Muscle of leg (tissue), 11 donors: Measurements from ENCODE around the gene FAAH2. TPM values are rescaled to one million over a fixed set of nuclear protein-coding genes. Genes with fewer than 3 reads are reported as not detected.
A peak's percentile ranks its signal among the peaks of the same experiment; 100 is the strongest.
"Not testable (repeated sequence)": the region's sequence is repeated elsewhere in the genome, so short reads cannot be mapped to it uniquely, and the experiment has no call there.

ENCODE experiments used
- DNase-seq: peaks from one replicate; pipeline ENCODE4 v3.0.0; 2013
- H3K27ac ChIP-seq: one replicate; pipeline ENCODE4 v1.5.1; 2013; ENCODE audit warnings: mild to moderate bottlenecking, low read length, control low read depth
- H3K27me3 ChIP-seq: one replicate; pipeline ENCODE4 v1.6.1; 2013; ENCODE audit warnings: low read length; ENCODE audit not compliant: control insufficient read depth, insufficient read depth
- H3K36me3 ChIP-seq: one replicate; pipeline ENCODE4 v1.6.1; 2013; ENCODE audit warnings: low read length; ENCODE audit not compliant: control insufficient read depth, insufficient read depth
- H3K4me1 ChIP-seq: one replicate; pipeline ENCODE4 v1.6.1; 2013; ENCODE audit warnings: low read length; ENCODE audit not compliant: control insufficient read depth, insufficient read depth
- H3K4me3 ChIP-seq: one replicate; pipeline ENCODE4 v1.5.1; 2013; ENCODE audit warnings: low read length, control low read depth
- H3K9me3 ChIP-seq: replicated peaks from 2 replicates; pipeline ENCODE4 v1.6.1; 2013; ENCODE audit warnings: low read depth, low read length; ENCODE audit not compliant: control insufficient read depth
- WGBS: methylation state at CpG from one replicate; pipeline ENCODE4 v1.1.5; 2013; ENCODE audit warnings: missing lambda C conversion rate; ENCODE audit not compliant: insufficient coverage; 5-methylcytosine and 5-hydroxymethylcytosine counted together
- polyA plus RNA-seq, 8 donors: library from polyadenylated mRNA; unstranded; fragments of 120-200 nt; gene quantifications; one replicate each; pipeline versions ENCODE4 v1.2.1 to v1.2.3, GENCODE V29; 2013; ENCODE audit warnings: inconsistent platforms in 1 of 8, low replicate concordance in 1 of 8; ENCODE audit not compliant: insufficient read length in 8 of 8, insufficient read depth in 1 of 8
- total RNA-seq: library from RNA; stranded (reverse); fragments of 120-200 nt; gene quantifications from one replicate; pipeline ENCODE4 v1.2.4, GENCODE V29; 2013

The FAAH2 gene
- total and polyA plus RNA-seq, 9 donors = 0.45 to 1.3 (median 0.71) TPM

- Histone ChIP-seq H3K4me1 (no peaks in the 10 kb centered on the region), H3K27me3 (no peaks in the 10 kb centered on the region), H3K27ac (no peak overlapping the region), H3K9me3 (no peaks in the 10 kb centered on the region), H3K4me3 (no peak overlapping the region), H3K36me3 (no peaks in the 10 kb centered on the region)
- DNase-seq = no peak
- 83% methylated on average over 1 of the region's 1 CpG for WGBS
Observed at GRCh38 chrX:57368158-57368557, 81.7 kb downstream of the FAAH2 start.

DNA sequence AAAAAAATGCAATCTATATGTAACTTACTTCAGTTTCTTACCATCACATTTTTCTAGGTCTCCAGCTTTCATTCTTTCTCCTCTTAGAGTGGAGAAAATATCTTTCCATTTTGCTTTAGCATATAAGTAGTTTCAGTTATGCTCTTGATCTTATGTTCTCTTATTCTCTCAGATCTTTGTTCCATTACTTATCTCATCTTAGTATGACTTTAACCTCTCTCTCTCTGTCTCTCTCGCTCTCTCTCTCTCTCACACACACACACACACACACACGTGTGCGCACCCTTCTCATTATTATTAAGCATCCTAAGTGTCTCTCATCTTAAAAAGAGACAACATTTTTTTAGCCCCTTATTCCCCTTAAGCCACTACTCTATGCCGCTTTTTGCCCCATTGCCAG is 92.8 kb downstream of the FAAH2 start:
- no peaks in the 10 kb centered on the region for H3K36me3 ChIP-seq
- H3K9me3 ChIP-seq = no peaks in the 10 kb centered on the region
- H3K27ac ChIP-seq = no peak overlapping the region
- no peaks in the 10 kb centered on the region for H3K4me1 ChIP-seq
- H3K4me3 ChIP-seq = no peak overlapping the region
- 76% methylated on average over 4 of the region's 4 CpGs for WGBS
- DNase-seq = no peak
- H3K27me3 ChIP-seq = no peaks in the 10 kb centered on the region

DNA sequence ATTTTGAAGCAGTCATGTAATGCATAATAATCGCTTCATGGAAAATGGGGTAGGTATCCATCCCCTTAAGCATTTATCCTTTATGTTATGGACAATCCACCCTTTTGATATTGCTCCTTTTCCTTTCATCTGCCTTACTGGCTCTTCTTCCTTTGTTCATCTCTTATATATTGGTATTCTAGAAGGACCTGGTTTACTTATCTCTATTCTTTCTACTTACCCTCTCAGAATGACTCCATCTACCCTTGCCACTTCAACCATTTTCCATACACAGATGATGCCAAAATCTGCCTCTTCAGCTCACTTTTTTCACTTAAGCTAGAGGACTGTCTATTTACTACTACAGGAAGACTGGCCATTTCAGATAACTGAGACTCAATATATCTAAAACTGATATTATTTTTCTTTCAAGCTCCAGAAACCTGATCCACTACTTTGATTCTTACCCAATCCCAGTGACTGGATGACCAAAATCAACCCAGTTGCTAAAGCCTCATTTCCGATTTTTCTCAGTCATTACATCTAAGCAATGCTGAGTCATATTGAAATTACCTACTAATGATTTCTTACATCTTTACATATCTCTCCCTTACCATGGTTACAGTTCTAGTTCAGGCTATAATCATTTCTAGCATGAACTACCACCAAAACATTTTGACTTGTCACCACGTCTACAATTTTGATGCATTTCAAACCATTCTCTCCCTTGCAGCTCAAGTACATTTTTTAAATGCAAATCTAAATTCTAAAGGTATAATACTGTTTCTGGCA is 93.7 kb downstream of the FAAH2 start:
- Histone ChIP-seq H3K27ac (no peak overlapping the region), H3K27me3 (no peaks in the 10 kb centered on the region), H3K36me3 (no peaks in the 10 kb centered on the region), H3K4me3 (no peak overlapping the region), H3K9me3 (no peaks in the 10 kb centered on the region), H3K4me1 (no peaks in the 10 kb centered on the region)
- no peak for DNase-seq
- 81% methylated on average over 2 of the region's 3 CpGs for WGBS

GRCh38 chrX:57394162-57394561 is 107.7 kb downstream of the FAAH2 start:
- H3K9me3 ChIP-seq = peaks cover 14% of the 10 kb centered on the region
- not testable (repeated sequence) for H3K4me1 ChIP-seq, H3K4me3 ChIP-seq, DNase-seq, H3K36me3 ChIP-seq, H3K27me3 ChIP-seq, H3K27ac ChIP-seq
- WGBS = 70% methylated on average over 2 of the region's 7 CpGs

DNA sequence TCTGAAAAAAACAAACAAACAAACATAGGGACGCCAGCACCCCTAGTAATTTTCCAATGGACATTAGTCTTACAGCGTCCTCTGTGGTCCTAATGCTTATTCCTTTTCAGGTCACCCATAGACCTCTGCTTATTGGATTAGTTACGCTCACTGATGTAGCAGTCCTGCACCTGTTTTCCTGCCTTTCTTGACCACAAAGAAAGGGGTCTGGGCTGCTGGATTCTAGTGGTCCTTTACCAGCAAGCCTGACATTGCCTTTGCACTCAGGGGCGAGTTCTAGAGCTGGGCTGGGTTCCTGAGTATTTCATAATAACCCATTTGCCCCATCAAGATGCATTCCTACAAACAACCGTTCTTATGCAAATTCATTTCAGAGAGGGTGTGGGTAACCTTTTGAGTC is 116.7 kb downstream of the FAAH2 start:
- not testable (repeated sequence) for H3K36me3 ChIP-seq, H3K27ac ChIP-seq, DNase-seq, H3K27me3 ChIP-seq, H3K4me1 ChIP-seq, H3K9me3 ChIP-seq, H3K4me3 ChIP-seq
- WGBS = 90% methylated on average over 2 of the region's 5 CpGs

DNA sequence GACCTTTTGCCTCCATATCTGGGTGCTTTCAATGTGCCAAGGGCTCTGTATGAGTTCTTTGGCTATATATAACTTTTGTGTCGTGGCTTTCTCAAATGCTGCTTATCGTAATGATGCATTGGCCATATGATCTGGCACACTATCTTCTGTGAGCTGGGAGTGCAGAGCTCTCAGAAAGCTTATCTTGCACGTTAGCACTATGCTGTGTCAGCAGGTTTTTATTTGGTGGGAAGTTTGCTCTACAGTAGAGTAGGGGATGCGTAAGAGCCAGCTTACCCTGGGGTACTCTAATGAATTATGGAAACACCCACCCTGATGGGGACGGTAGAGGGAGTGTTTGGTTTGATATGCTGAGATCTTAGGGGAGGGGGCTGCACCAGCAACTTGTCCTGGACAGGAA is 119.6 kb downstream of the FAAH2 start:
- H3K4me3 ChIP-seq = no peak overlapping the region
- H3K27me3 ChIP-seq = no peaks in the 10 kb centered on the region
- H3K36me3 ChIP-seq = no peaks in the 10 kb centered on the region
- 53% methylated on average over 3 of the region's 5 CpGs for WGBS
- no peak for DNase-seq
- H3K9me3 ChIP-seq = peaks cover 2% of the 10 kb centered on the region
- no peaks in the 10 kb centered on the region for H3K4me1 ChIP-seq
- no peak overlapping the region for H3K27ac ChIP-seq

- Histone ChIP-seq H3K36me3 (no peaks in the 10 kb centered on the region), H3K9me3 (peaks cover 3% of the 10 kb centered on the region), H3K27me3 (no peaks in the 10 kb centered on the region), H3K4me1 (no peaks in the 10 kb centered on the region), H3K27ac (no peak overlapping the region), H3K4me3 (no peak overlapping the region)
- DNase-seq = no peak
- 80% methylated on average over 3 of the region's 4 CpGs for WGBS
Observed at GRCh38 chrX:57417827-57418226, 131.3 kb downstream of the FAAH2 start.

DNA sequence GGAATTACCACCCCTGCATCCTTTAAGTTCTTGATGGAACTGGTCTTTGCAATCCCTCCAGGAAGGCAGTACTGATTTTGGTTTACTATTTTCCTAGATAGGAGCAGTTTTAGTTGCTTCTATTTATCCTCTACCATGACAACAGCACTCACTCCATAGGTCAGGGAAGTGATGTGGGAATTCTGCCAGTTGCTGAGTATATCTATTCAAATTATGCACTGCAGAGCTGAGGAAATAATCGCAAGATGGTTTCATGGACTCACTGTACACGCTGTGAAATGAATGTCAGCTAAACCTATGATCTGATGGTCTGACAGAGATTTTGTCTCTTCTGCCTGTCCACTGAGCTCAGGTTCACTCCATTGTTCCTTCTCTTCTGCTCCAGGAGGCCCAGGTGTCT is 135.8 kb downstream of the FAAH2 start:
- Histone ChIP-seq H3K9me3 (peaks cover 8% of the 10 kb centered on the region), H3K36me3 (no peaks in the 10 kb centered on the region), H3K27ac (no peak overlapping the region), H3K4me3 (no peak overlapping the region), H3K4me1 (no peaks in the 10 kb centered on the region), H3K27me3 (peaks cover 5% of the 10 kb centered on the region)
- peak; percentile 26 for DNase-seq
- 50% methylated on average over 2 of the region's 2 CpGs for WGBS

GRCh38 chrX:57422790-57423189 is 136.3 kb downstream of the FAAH2 start:
- DNase-seq = no peak
- no peaks in the 10 kb centered on the region for H3K36me3 ChIP-seq
- peaks cover 5% of the 10 kb centered on the region for H3K27me3 ChIP-seq
- WGBS = no CpG with 5 or more reads among the region's 2 CpGs
- no peak overlapping the region for H3K27ac ChIP-seq
- no peaks in the 10 kb centered on the region for H3K4me1 ChIP-seq
- H3K4me3 ChIP-seq = no peak overlapping the region
- peaks cover 5% of the 10 kb centered on the region for H3K9me3 ChIP-seq

GRCh38 chrX:57445076-57445475 is 158.6 kb downstream of the FAAH2 start:
- no peak overlapping the region for H3K27ac ChIP-seq
- H3K9me3 ChIP-seq = no peaks in the 10 kb centered on the region
- WGBS = 43% methylated on average over 4 of the region's 5 CpGs
- DNase-seq = no peak
- no peak overlapping the region for H3K4me3 ChIP-seq
- H3K36me3 ChIP-seq = no peaks in the 10 kb centered on the region
- peaks cover 2% of the 10 kb centered on the region for H3K27me3 ChIP-seq
- H3K4me1 ChIP-seq = no peaks in the 10 kb centered on the region

DNA sequence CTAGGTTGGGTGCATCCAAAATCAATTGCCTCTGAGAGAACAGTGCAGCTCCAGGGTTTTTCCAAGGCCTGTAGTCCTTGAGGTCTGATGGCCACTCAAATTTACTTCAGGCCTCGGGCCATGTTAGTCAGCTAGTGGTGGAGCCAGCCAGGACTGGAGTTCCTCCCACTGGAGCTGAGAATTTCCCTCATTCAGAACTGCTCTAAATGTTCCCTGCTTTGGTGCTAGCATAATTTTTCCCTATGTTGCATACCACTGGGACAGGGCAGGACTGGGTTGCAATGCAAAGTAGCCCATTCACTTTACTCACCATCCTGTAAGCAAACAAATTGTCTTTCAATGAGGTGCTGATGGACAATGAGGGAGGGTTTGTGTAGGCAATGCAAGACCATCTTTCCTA is 159.3 kb downstream of the FAAH2 start:
- Histone ChIP-seq H3K9me3 (no peaks in the 10 kb centered on the region), H3K27ac (no peak overlapping the region), H3K4me3 (no peak overlapping the region), H3K4me1 (no peaks in the 10 kb centered on the region), H3K36me3 (no peaks in the 10 kb centered on the region), H3K27me3 (peaks cover 2% of the 10 kb centered on the region)
- WGBS = 50% methylated on average over 1 of the region's 1 CpG
- DNase-seq = no peak
